ENCODE measurements around the gene CHORDC1. TPM values are rescaled to one million over a fixed set of nuclear protein-coding genes. Genes with fewer than 3 reads are reported as not detected.

CHORDC1 gene
- total and polyA plus RNA-seq, 2 of the 8 experiments (the other 6 are each of a cell fraction or from before 2014, with no cell fraction given): 28.9 to 97.1 TPM

GRCh38 chr11:90204832-90205646, 17.8 kb downstream of the CHORDC1 start:
- FAIRE-seq: peak; percentile 66
- TF ChIP-seq RBBP5 (IDR thresholded peaks at IDR 0.05; ENCODE audit: borderline replicate concordance, low read depth, low read length): no peak
- TF ChIP-seq SP1 (IDR thresholded peaks at IDR 0.05; ENCODE audit: low read depth, low read length): no peak
- TF ChIP-seq, protein P1, sequence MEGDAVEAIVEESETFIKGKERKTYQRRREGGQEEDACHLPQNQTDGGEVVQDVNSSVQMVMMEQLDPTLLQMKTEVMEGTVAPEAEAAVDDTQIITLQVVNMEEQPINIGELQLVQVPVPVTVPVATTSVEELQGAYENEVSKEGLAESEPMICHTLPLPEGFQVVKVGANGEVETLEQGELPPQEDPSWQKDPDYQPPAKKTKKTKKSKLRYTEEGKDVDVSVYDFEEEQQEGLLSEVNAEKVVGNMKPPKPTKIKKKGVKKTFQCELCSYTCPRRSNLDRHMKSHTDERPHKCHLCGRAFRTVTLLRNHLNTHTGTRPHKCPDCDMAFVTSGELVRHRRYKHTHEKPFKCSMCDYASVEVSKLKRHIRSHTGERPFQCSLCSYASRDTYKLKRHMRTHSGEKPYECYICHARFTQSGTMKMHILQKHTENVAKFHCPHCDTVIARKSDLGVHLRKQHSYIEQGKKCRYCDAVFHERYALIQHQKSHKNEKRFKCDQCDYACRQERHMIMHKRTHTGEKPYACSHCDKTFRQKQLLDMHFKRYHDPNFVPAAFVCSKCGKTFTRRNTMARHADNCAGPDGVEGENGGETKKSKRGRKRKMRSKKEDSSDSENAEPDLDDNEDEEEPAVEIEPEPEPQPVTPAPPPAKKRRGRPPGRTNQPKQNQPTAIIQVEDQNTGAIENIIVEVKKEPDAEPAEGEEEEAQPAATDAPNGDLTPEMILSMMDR (IDR thresholded peaks at IDR 0.05; ENCODE audit: control extremely low read depth in 1 of 3, insufficient read depth in 1 of 3, low read depth in 1 of 3, low read length in 3 of 3): peak in 2 of 3 experiments; percentile 55 to 81; a peak in 3 of 4 replicates
- TF ChIP-seq KDM1A (IDR thresholded peaks at IDR 0.05; ENCODE audit: borderline replicate concordance, low read length): no peak
- no peak for TF ChIP-seq YY1 (IDR thresholded peaks at IDR 0.05; ENCODE audit: low read depth, low read length)
- TF ChIP-seq EGR1 (IDR thresholded peaks at IDR 0.05; ENCODE audit: borderline replicate concordance, low read depth, low read length): no peak
- TF ChIP-seq POLR2AphosphoS5 (IDR thresholded peaks at IDR 0.05; ENCODE audit: low read depth, low read length): no peak
- no peak for TF ChIP-seq RFX5 (IDR thresholded peaks at IDR 0.05; ENCODE audit: borderline replicate concordance, low read depth, low read length)
- TF ChIP-seq KDM5A (IDR thresholded peaks at IDR 0.05; ENCODE audit: low read length): no peak
- no peak for TF ChIP-seq TAF7 (optimal IDR thresholded peaks at IDR 0.05; ENCODE audit: borderline replicate concordance, low read depth, low read length)

More at GRCh38 chr11:90204832-90205646, 17.8 kb downstream of the CHORDC1 start:
- Histone ChIP-seq H2BK120ac (replicated peaks; ENCODE audit: low read depth, low read length) (no peak overlapping the region), H3K14ac (ENCODE audit: insufficient read length) (no peak overlapping the region), H3K27ac (ENCODE audit: low read depth, low read length) (no peak overlapping the region), H3K9me3 (ENCODE audit: insufficient read depth in 2 of 2, low read depth in 1 of 2, low read length in 1 of 2) (no peaks in the 10 kb centered on the region), H2BK15ac (ENCODE audit: low read length) (no peak overlapping the region), H3K23ac (ENCODE audit: insufficient read length) (no peak overlapping the region), H3K36me3 (ENCODE audit: control insufficient read depth in 2 of 4, insufficient read depth in 4 of 4, low read length in 3 of 4) (peaks cover 4 to 55% (median 20%) of the 10 kb centered on the region in 4 experiments; a peak in 7 of 8 replicates), H3K27me3 (replicated peaks in 1 of 4; ENCODE audit: control insufficient read depth in 3 of 4, extremely low read depth in 1 of 4, insufficient read depth in 3 of 4, low read length in 3 of 4) (no peaks in the 10 kb centered on the region), H3K4me1 (replicated peaks in 1 of 4; ENCODE audit: control insufficient read depth in 3 of 4, insufficient read depth in 4 of 4, low read length in 3 of 4) (no peaks in the 10 kb centered on the region), H3K56ac (replicated peaks; ENCODE audit: insufficient read length, low read depth, low read length) (no peak overlapping the region), H3K4me2 (ENCODE audit: insufficient read depth in 1 of 2, low read depth in 2 of 2, low read length in 2 of 2) (no peak overlapping the region), H2BK12ac (ENCODE audit: low read depth, low read length) (no peak overlapping the region), H4K8ac (ENCODE audit: extremely low read depth, insufficient read depth, low read length) (no peak overlapping the region), H2AFZ (ENCODE audit: low read length) (no peak overlapping the region), H4K20me1 (replicated peaks in 1 of 2; ENCODE audit: control insufficient read depth in 1 of 2, insufficient read depth in 2 of 2, low read length in 2 of 2) (peaks cover 0 to 2% of the 10 kb centered on the region in 2 experiments), H3K18ac (ENCODE audit: extremely low read depth, low read length) (no peak overlapping the region), H3K9ac (replicated peaks in 1 of 4; ENCODE audit: extremely low read depth in 1 of 4, low read depth in 3 of 4, low read length in 3 of 4) (no peak overlapping the region), H3K4me3 (ENCODE audit: extremely low read depth in 1 of 4, insufficient read depth in 2 of 4, low read depth in 3 of 4, low read length in 4 of 4) (no peak overlapping the region), H3K79me1 (ENCODE audit: low read depth, low read length) (no peaks in the 10 kb centered on the region), H3K79me2 (ENCODE audit: control insufficient read depth in 1 of 2, insufficient read depth in 2 of 2, low read length in 2 of 2) (peaks cover 0 to 2% of the 10 kb centered on the region in 2 experiments; a peak in 1 of 4 replicates), H2BK5ac (ENCODE audit: low read depth, low read length) (no peak overlapping the region), H2BK20ac (ENCODE audit: low read length) (no peak overlapping the region), H4K5ac (ENCODE audit: insufficient read length, low read depth, low read length) (no peak overlapping the region), H2AK5ac (ENCODE audit: low read depth, low read length) (no peak overlapping the region), H3K23me2 (ENCODE audit: low read depth, low read length) (no peaks in the 10 kb centered on the region), H3K4ac (replicated peaks; ENCODE audit: insufficient read length, low read depth, low read length) (no peak overlapping the region), H4K91ac (replicated peaks; ENCODE audit: insufficient read length, low read length) (no peak overlapping the region)
- ChIA-PET CTCF (ENCODE audit: partially characterized antibody) (interaction anchor here (0.5 to 2.1 kb wide), 29 partner anchors 9 to 894 kb away, joined by 3 to 16 read pairs (median 4); no protein-coding TSS in a partner anchor), POLR2A (ENCODE audit: partially characterized antibody) (no interaction called here)
- no peak for DNase-seq (ENCODE audit: low read depth in 1 of 2, low spot score in 2 of 2)
- WGBS, 2 experiments (ENCODE audit: extremely low coverage in 1 of 2, insufficient coverage in 1 of 2, insufficient read length in 1 of 2, insufficient replicate concordance in 2 of 2, low coverage in 1 of 2, low lambda C conversion rate in 2 of 2, missing lambda C conversion rate in 1 of 2): 62% methylated on average over 3 of the region's 3 CpGs; no CpG with 5 or more reads in 1 of the 2 experiments
